NCI-H1436 treated with DMSO at 0.1 percent for 48 hours (cell line): ENCODE results near the gene OR52E6.

Source experiments
- DNase-seq: peaks from one replicate; lab custom pipeline; 2025; lab: John Stamatoyannopoulos, UW

OR52E6 gene

GRCh38 chr11:5796541-5796940 is 45.2 kb downstream of the OR52E6 start:
- no peak for DNase-seq

GRCh38 chr11:5791165-5791564 is 50.5 kb downstream of the OR52E6 start, which contains the start of gene OR52N1:
Gene OR52N1, minus strand, starts transcription at chr11:5791265. Its CDS starts 2,449 bp downstream, at chr11:5788816.
- DNase-seq = no peak
